Measurements from ENCODE around the gene RTP5. TPM values are rescaled to one million over a fixed set of nuclear protein-coding genes. Genes with fewer than 3 reads are reported as not detected.

RTP5 gene
- total RNA-seq, 1 experiment from 2014 or later = not detected

DNA sequence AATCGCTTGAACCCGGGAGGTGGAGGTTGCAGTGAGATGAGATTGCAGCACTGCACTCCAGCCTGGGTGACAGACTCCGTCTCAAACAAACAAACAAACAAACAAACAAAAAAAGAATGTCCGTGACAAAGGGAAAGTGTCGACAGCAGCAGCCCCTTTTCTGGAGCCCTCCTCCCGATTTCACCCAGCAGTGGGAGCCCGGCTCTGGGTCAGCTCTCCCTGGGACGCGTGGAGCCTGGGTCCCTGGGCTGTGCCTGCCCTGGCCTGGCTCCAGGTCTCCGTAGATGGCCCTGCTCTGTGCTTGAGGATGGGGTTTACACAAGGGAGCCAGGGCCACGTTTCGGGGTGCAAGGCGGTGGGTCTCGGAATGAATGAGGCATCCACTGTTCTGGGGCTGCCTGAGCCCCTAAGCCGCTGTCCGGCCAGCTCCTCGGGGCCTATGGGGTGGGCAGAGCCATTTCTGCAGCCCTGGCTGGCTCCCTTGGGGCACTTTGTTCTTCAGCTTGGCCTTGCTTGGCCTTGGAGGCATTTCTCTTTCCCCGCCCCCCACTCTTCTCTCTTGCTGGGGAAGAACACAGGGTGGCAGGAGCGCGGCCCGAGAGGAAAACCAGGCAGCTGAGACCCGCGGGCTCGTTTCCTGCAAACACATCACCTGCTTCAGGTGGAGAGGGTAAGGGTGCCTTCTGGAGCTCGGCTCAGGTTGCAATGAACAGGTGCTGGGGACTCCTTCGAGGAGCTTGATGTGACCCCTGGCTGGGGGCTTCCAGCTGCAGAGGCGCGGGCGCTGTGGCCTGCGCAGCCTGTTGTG, 29.1 kb downstream of the RTP5 start:
- H3K9me3 Mint-ChIP-seq = no peaks in the 10 kb centered on the region; a peak in 2 of 5 replicates
- Histone ChIP-seq H3K23me2 (ENCODE audit: insufficient read length, low read depth, low read length, poor library complexity, severe bottlenecking) (peaks cover 8% of the 10 kb centered on the region), H3K14ac (ENCODE audit: insufficient read depth, low read length) (no peak overlapping the region), H3K79me2 (ENCODE audit: insufficient read depth, low read length) (no peaks in the 10 kb centered on the region), H4K91ac (ENCODE audit: insufficient read length, low read depth, low read length) (no peak overlapping the region), H3K27ac (ENCODE audit: insufficient read length, low read depth, low read length) (no peak overlapping the region), H2BK15ac (ENCODE audit: low read depth, low read length) (no peak overlapping the region), H2BK20ac (ENCODE audit: low read depth, low read length, poor library complexity, severe bottlenecking) (no peak overlapping the region), H3K9ac (ENCODE audit: extremely low read depth, insufficient read length, low read length) (no peak overlapping the region), H2BK5ac (ENCODE audit: insufficient read length, low read length) (no peak overlapping the region), H3K23ac (ENCODE audit: insufficient read length, low read depth, low read length) (no peak overlapping the region), H4K8ac (replicated peaks; ENCODE audit: insufficient read length, low read depth, low read length) (no peak overlapping the region), H4K20me1 (ENCODE audit: control insufficient read depth, insufficient read depth, insufficient read length) (no peaks in the 10 kb centered on the region), H4K5ac (ENCODE audit: insufficient read length, low read depth, low read length) (no peak overlapping the region), H3K27me3 (ENCODE audit: insufficient read depth, low read length) (no peaks in the 10 kb centered on the region; the same call in 1 of the 2 replicates), H3K4me2 (ENCODE audit: insufficient read depth, insufficient read length, low read length) (no peak overlapping the region), H3T11ph (ENCODE audit: low read length) (no peak overlapping the region), H3K18ac (ENCODE audit: insufficient read length, low read depth, low read length) (no peak overlapping the region), H2BK120ac (ENCODE audit: low read depth, low read length, poor library complexity, severe bottlenecking) (no peak overlapping the region), H2AFZ (ENCODE audit: low read length) (no peak overlapping the region), H3K79me1 (ENCODE audit: insufficient read depth, low read depth, low read length, poor library complexity, severe bottlenecking) (no peaks in the 10 kb centered on the region), H3K9me3 (ENCODE audit: control insufficient read depth, low read depth, low read length) (no peaks in the 10 kb centered on the region), H3K56ac (ENCODE audit: insufficient read length, low read depth, low read length) (no peak overlapping the region), H2AK5ac (ENCODE audit: insufficient read length, low read length) (no peak overlapping the region), H3K4ac (ENCODE audit: low read depth, low read length) (no peak overlapping the region), H3K4me1 (ENCODE audit: insufficient read depth, low read length) (no peaks in the 10 kb centered on the region; the same call in 1 of the 2 replicates), H2BK12ac (ENCODE audit: insufficient read length, low read depth, low read length) (no peak overlapping the region)
- WGBS (ENCODE audit: extremely low coverage, insufficient read length, low lambda C conversion rate) = no CpG with 5 or more reads among the region's 30 CpGs
- H3K36me3 Mint-ChIP-seq (ENCODE audit: insufficient read depth in 1 of 3, low read depth in 3 of 3) = peaks cover 0 to 7% (median 0%) of the 10 kb centered on the region in 3 experiments; a peak in 3 of 7 replicates
- peaks cover 3% of the 10 kb centered on the region; the same call in 1 of the 2 replicates for H3K27me3 Mint-ChIP-seq (ENCODE audit: low read depth)
- H3K4me1 Mint-ChIP-seq = peaks cover 20 to 32% of the 10 kb centered on the region in 2 experiments
- H3K27ac Mint-ChIP-seq = peak overlapping the region in 1 of 3 experiments; percentile 52; a peak in 1 of 7 replicates
- no peak overlapping the region for H3K4me3 Mint-ChIP-seq
- TF ChIP-seq, protein P1, sequence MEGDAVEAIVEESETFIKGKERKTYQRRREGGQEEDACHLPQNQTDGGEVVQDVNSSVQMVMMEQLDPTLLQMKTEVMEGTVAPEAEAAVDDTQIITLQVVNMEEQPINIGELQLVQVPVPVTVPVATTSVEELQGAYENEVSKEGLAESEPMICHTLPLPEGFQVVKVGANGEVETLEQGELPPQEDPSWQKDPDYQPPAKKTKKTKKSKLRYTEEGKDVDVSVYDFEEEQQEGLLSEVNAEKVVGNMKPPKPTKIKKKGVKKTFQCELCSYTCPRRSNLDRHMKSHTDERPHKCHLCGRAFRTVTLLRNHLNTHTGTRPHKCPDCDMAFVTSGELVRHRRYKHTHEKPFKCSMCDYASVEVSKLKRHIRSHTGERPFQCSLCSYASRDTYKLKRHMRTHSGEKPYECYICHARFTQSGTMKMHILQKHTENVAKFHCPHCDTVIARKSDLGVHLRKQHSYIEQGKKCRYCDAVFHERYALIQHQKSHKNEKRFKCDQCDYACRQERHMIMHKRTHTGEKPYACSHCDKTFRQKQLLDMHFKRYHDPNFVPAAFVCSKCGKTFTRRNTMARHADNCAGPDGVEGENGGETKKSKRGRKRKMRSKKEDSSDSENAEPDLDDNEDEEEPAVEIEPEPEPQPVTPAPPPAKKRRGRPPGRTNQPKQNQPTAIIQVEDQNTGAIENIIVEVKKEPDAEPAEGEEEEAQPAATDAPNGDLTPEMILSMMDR (conservative IDR thresholded peaks at IDR 0.05) = no peak
- peak; percentile 28 for DNase-seq

Measured in H9 (cell line).